ENCODE data around the gene SPRY1.

The SPRY1 gene

DNA sequence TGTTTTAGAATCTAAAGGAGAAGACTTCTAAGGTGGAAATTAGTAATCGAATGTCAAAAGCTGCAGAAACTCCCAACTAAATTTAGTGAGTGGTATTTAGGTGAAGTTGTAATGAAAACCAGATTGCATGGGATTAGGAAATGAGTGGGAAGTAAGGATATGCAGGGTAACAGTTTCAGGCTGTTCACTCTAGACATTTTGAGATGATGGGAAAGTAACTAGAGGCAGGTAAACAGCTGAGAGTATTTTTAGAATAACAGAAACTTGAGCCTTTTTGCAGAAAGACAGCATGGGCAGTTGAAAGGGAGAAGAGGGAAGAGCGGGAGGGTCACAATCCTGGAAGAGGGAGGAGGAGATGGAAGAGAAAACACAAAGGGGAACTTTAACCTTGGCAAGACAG, 12.7 kb downstream of the SPRY1 start:
- DNase-seq (ENCODE audit: low read depth): no peak

DNA sequence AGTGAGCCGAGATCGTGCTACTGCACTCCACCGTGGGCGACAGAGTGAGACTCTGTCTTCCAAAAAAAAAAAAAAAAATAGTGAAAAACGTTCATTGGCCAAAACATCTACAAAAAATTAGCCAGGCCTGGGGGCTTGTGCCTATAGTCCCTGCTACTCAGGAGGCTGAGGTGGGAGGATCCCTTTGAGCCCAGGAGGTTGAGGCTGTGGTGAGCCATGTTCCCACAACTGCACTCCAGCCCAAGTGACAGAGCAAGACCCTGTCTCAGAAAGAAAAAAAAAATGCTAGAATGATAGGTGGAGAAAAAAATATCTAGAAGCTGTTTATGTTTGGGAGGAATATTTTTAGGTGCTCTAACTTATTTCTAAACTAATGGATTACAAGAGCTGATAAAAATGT, 14.9 kb downstream of the SPRY1 start:
- no peak for DNase-seq (ENCODE audit: low read depth)

GRCh38 chr4:123412091-123412505, 15.5 kb downstream of the SPRY1 start:
- no peak for DNase-seq (ENCODE audit: low read depth)

- DNase-seq (ENCODE audit: low read depth): no peak
Observed at GRCh38 chr4:123412700-123413512, 16.3 kb downstream of the SPRY1 start.

- DNase-seq (ENCODE audit: low read depth): no peak
Observed at GRCh38 chr4:123415576-123415975, 19.0 kb downstream of the SPRY1 start.

- no peak for DNase-seq (ENCODE audit: low read depth)
Observed at GRCh38 chr4:123415977-123416376, 19.4 kb downstream of the SPRY1 start.

DNA sequence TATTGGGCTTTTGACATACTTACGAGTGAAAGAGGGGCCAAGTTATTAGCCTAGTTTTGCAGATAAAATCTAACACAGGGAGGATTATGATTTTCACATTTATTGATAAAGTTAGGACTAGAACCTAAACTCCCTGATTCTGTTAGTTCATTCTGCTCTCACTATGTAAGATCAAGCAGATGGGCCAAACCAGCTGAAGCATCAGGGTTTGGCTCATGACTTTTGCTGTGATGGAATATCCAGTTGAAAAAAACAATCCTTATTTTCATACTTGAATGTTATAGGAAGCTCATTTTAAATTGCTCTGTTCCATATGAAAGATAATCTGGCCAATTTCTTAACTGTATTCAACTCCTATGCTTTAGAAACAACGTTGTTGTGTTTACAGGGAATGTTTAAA, 21.2 kb downstream of the SPRY1 start:
- DNase-seq (ENCODE audit: low read depth): no peak

- DNase-seq (ENCODE audit: low read depth): no peak
Observed at GRCh38 chr4:123418351-123418931, 21.8 kb downstream of the SPRY1 start.

- DNase-seq (ENCODE audit: low read depth): no peak
Observed at GRCh38 chr4:123419885-123420755, 23.5 kb downstream of the SPRY1 start.

- no peak for DNase-seq (ENCODE audit: low read depth)
Observed at GRCh38 chr4:123421227-123421936, 24.8 kb downstream of the SPRY1 start.

DNA sequence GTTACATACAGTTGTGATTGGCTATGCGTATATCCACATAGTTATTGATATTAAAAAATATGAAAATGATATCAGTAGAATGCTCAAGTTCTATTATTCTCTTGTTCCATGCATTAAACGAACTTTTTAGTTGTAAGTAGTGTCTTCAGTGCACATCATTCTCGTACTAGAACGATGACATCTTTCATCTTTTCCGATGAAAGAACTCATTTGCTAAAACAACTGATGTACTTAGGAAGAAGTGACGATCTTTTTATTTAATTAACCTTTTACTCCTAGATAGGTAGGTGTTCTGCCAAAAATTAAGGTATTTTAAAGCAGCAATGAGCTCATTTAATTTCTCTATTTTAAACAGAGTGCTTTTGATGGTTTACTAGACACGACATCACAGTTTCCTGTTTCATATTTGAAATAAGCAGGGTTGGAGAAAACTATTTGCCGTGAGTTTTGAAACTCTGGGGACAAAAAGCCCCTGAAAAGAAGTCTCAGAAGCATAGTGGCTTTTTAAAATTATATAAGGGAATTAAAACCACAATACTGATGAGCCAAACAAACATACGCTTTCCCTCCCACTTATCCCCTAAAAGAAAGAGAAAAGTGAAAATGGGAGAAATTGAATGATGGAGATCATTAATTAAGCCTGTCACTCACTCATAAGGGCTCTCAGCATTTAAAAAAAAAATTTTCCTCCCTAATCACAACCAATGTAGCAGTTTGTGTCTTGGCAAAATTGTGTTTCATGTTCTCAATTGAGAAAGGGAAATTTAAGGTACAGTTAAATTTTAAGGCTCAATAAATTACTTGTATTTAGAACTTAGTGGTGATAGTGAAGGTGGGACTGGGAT, 25.6 kb downstream of the SPRY1 start:
- DNase-seq (ENCODE audit: low read depth): no peak

DNA sequence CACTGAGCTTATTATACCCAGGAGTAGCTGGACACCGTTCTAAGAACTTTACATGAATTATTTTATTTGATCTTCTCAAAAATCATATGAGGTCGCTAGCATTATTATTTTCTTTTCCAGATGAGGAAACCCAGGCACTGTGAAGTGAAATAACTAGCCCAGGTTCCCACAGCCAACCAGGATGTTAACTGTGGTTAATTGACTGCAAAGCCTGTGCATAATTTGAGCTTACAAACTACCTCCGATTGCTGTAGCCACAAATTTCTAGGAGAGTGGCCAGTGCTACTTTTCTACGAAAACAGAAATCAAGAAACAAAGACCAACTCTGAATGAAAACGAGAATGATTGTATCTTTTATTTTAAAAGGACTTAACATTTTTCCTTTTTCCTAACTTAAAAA, 27.2 kb downstream of the SPRY1 start:
- DNase-seq (ENCODE audit: low read depth): no peak

GRCh38 chr4:123427951-123428350, 31.4 kb downstream of the SPRY1 start:
- no peak for DNase-seq (ENCODE audit: low read depth)

GRCh38 chr4:123430031-123430430, 33.4 kb downstream of the SPRY1 start:
- DNase-seq (ENCODE audit: low read depth): no peak

DNA sequence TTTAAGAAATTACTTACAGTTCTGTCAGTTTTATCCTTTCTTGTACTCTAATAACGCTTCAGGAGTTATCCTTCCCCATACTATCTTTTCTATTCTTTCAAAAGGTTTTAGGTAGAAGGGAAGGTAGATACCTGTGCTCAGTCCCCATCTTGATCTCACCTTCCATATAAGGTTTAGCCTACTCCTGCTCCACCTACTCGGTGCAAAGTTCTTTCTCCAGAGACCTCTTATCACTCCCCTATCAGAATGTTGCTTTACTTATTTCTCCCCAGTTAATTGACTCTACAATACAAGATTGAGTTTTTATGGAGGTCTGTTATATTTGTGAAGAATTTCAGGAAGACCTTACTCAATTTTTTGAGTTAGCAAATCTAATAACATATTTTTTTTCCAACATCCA, 33.9 kb downstream of the SPRY1 start:
- DNase-seq (ENCODE audit: low read depth): no peak

DNA sequence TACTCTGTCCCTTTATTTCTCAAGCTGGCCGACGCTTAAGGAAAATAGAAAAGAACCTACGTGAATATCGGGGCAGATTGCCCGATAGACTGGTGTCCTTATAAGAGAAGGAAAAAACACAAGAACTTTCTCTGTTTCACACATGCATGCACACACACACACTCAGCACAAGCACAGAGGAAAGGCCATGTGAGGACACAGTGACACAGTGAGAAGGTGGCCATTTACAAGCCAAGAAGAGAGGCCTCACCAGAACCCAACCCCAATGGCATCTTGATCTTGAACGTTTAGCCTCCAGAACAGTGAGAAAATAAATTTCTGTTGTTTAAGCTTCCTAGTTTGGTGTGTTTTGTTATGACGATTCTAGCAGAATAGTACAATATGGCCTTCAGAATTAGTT, 37.0 kb downstream of the SPRY1 start:
- DNase-seq (ENCODE audit: low read depth): no peak

DNA sequence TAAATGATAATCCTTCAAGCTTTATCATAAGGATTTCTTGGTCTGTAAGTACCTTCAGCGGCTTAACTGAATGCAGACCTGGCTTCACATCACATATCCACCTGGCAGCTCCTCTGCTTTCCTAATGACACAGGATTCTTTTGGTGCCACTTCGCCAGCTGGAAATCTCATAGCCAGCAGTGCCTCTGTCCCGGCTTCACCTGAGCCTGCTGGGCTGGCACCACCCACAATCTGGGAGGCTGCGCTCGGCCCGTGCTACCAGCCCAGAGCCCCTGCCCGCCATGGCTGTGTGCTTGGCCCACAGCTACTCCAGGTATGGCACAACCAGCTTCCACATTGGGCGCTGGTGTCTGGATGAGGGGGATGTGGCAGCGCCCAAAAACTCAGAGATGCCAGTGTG, 37.4 kb downstream of the SPRY1 start:
- no peak for DNase-seq (ENCODE audit: low read depth)

GRCh38 chr4:123435246-123436113, 38.9 kb downstream of the SPRY1 start:
- DNase-seq (ENCODE audit: low read depth): no peak

DNA sequence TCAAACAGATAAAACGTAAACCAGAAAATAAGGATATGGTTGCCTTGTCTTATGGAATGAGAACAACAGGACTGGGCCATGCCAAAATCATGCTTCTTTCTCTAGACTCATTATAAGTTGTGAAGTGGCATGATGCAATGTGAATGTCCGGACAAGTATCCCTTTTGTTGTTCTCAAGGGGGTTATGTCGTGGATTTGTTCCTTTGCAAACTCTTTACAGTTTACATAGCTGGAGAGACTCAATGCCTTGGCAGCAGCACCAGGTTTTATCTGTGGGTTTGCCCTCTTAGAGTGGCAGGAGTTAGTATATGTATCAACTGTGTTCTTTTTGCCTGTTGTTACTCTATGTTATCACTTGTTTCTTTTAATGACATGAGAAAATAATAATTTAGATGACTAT, 41.4 kb downstream of the SPRY1 start:
- DNase-seq (ENCODE audit: low read depth): no peak
